Renal cortex interstitium (tissue), 11 donors: Measurements from ENCODE around the gene CDK18. TPM values are rescaled to one million over a fixed set of nuclear protein-coding genes. Genes with fewer than 3 reads are reported as not detected.
A peak's percentile ranks its signal among the peaks of the same experiment; 100 is the strongest.

ENCODE experiments used
- DNase-seq, 11 donors: peaks; one replicate each; pipeline ENCODE4 v3.0.0-alpha.2; 2013; ENCODE audit warnings: low read depth in 9 of 11, low spot score in 4 of 11; ENCODE audit errors: extremely low read depth in 1 of 11
- polyA plus RNA-seq, 3 donors: library from polyadenylated mRNA; unstranded; fragments of 120-200 nt; gene quantifications; one replicate each; pipeline ENCODE4 v1.2.1, GENCODE V29; 2013; ENCODE audit not compliant: insufficient read length in 3 of 3

Gene CDK18
- polyA plus RNA-seq, 3 donors, result 20.4 to 53.2 (median 25.1) TPM

GRCh38 chr1:205517288-205517687, 12.8 kb downstream of the CDK18 start:
- no peak for DNase-seq

GRCh38 chr1:205517763-205518162, 13.3 kb downstream of the CDK18 start:
- no peak for DNase-seq

- DNase-seq, result no peak
These were observed 14.4 kb downstream of the CDK18 start for GRCh38 chr1:205518661-205519540.

- DNase-seq, result peak in 9 of 11 donors; percentile 65 to 87 (median 77)
These were observed 15.2 kb downstream of the CDK18 start for GRCh38 chr1:205519541-205520131.

GRCh38 chr1:205520709-205521108, 16.2 kb downstream of the CDK18 start:
- DNase-seq, result no peak

GRCh38 chr1:205521686-205522085, 17.2 kb downstream of the CDK18 start:
- DNase-seq, result no peak

- no peak for DNase-seq
These were observed 18.2 kb downstream of the CDK18 start for GRCh38 chr1:205522692-205523091.

GRCh38 chr1:205523261-205523890, 18.9 kb downstream of the CDK18 start:
- DNase-seq, result no peak

GRCh38 chr1:205523891-205524793, 19.7 kb downstream of the CDK18 start:
- peak in 4 of 11 donors; percentile 61 to 77 (median 69) for DNase-seq

GRCh38 chr1:205524794-205525101, 20.3 kb downstream of the CDK18 start:
- DNase-seq, result no peak

GRCh38 chr1:205525495-205526285, 21.2 kb downstream of the CDK18 start:
- no peak for DNase-seq

- no peak for DNase-seq
These were observed 22.0 kb downstream of the CDK18 start for GRCh38 chr1:205526431-205526830.

- DNase-seq, result no peak
These were observed 23.5 kb downstream of the CDK18 start for GRCh38 chr1:205527931-205528330.

GRCh38 chr1:205528446-205528886, 24.0 kb downstream of the CDK18 start:
- DNase-seq, result no peak

- peak in 5 of 11 donors; percentile 62 to 80 (median 78) for DNase-seq
These were observed 24.7 kb downstream of the CDK18 start for GRCh38 chr1:205528887-205529825.

- DNase-seq, result no peak
These were observed 25.6 kb downstream of the CDK18 start for GRCh38 chr1:205530116-205530515.
